ENCODE results near the gene STAB1. TPM values are rescaled to one million over a fixed set of nuclear protein-coding genes. Genes with fewer than 3 reads are reported as not detected.

STAB1 gene
- polyA plus RNA-seq, 3 donors: 3.8 to 535 (median 15.8) TPM

- Mint-ChIP-seq H3K27me3 (ENCODE audit: low read depth in 3 of 3) (peaks cover 0 to 3% (median 2%) of the 10 kb centered on the region in 3 donors), H3K9me3 (peaks cover 0 to 8% (median 3%) of the 10 kb centered on the region in 7 donors), H3K4me3 (peak within 1 kb of the TSS; percentile 90 to 92), H3K36me3 (peaks cover 26 to 32% of the 10 kb centered on the region in 2 donors), H3K4me1 (peaks cover 33% of the 10 kb centered on the region), H3K27ac (peak within 1 kb of the TSS; percentile 80 to 94 (median 92))
- intact Hi-C loops (cut with micrococcal nuclease): loop anchor here in 1 of 2 donors (5.0 kb wide), 1 partner anchor 82 kb away; the partner anchor contains the start of gene UQCC5
- WGBS (ENCODE audit: insufficient coverage): under 1% methylated on average over 86 of the region's 86 CpGs
- peaks cover 27 to 31% of the 10 kb centered on the region in 2 donors for H3K4me1 ChIP-seq (ENCODE audit: control insufficient read depth in 1 of 2, insufficient read depth in 2 of 2, low read length in 2 of 2)
- peak within 1 kb of the TSS; percentile 81 to 91 (median 89) for H3K4me3 ChIP-seq (replicated peaks in 1 of 3; ENCODE audit: low read depth in 2 of 3, low read length in 3 of 3)
- no peak for TF ChIP-seq CTCF (IDR thresholded peaks at IDR 0.05)
- peak within 1 kb of the TSS; percentile 85 for H3K9ac ChIP-seq (ENCODE audit: insufficient read depth, low read length, poor library complexity, severe bottlenecking)
- peak within 1 kb of the TSS; percentile 96 for H3K4me2 ChIP-seq (replicated peaks; ENCODE audit: extremely low read depth, low read length, poor library complexity, severe bottlenecking)
- H3K27ac ChIP-seq (ENCODE audit: low read depth in 1 of 2, low read length in 2 of 2): peak within 1 kb of the TSS; percentile 57 to 94
- H2AFZ ChIP-seq (ENCODE audit: insufficient read depth, low read depth, low read length, poor library complexity, severe bottlenecking): peak within 1 kb of the TSS; percentile 97
- peaks cover 16% of the 10 kb centered on the region for H4K20me1 ChIP-seq (ENCODE audit: insufficient read depth, low read length)
- peaks cover 18 to 29% of the 10 kb centered on the region in 2 donors for H3K36me3 ChIP-seq (replicated peaks in 1 of 2; ENCODE audit: control insufficient read depth in 1 of 2, insufficient read depth in 2 of 2, low read length in 2 of 2)
- DNase-seq: peak; percentile 80 to 83 (median 81)
- H3K27me3 ChIP-seq (ENCODE audit: control insufficient read depth in 2 of 2, insufficient read depth in 2 of 2, low read length in 2 of 2): no peaks in the 10 kb centered on the region
- H3K9me3 ChIP-seq (replicated peaks in 1 of 2; ENCODE audit: control insufficient read depth in 1 of 2, insufficient read depth in 1 of 2, low read length in 2 of 2): no peaks in the 10 kb centered on the region
- peaks cover 43% of the 10 kb centered on the region for H3K79me2 ChIP-seq (ENCODE audit: insufficient read depth, low read length)
Measured at GRCh38 chr3:52455283-52456168, 39.6 kb upstream of the STAB1 start, which contains the start of gene NISCH. NISCH (plus strand) TSS chr3:52455604; CDS start chr3:52455642, 38 bp downstream.

GRCh38 chr3:52456169-52456799 lies 38.9 kb upstream of the STAB1 start:
- Histone ChIP-seq H2AFZ (ENCODE audit: insufficient read depth, low read depth, low read length, poor library complexity, severe bottlenecking) (peak overlapping the region; percentile 97), H3K27ac (ENCODE audit: low read depth in 1 of 2, low read length in 2 of 2) (peak overlapping the region; percentile 39 to 94), H3K36me3 (replicated peaks in 1 of 2; ENCODE audit: control insufficient read depth in 1 of 2, insufficient read depth in 2 of 2, low read length in 2 of 2) (peaks cover 25 to 37% of the 10 kb centered on the region in 2 donors), H3K9me3 (replicated peaks in 1 of 2; ENCODE audit: control insufficient read depth in 1 of 2, insufficient read depth in 1 of 2, low read length in 2 of 2) (no peaks in the 10 kb centered on the region), H3K9ac (ENCODE audit: insufficient read depth, low read length, poor library complexity, severe bottlenecking) (peak overlapping the region; percentile 85), H4K20me1 (ENCODE audit: insufficient read depth, low read length) (peaks cover 16% of the 10 kb centered on the region), H3K4me2 (replicated peaks; ENCODE audit: extremely low read depth, low read length, poor library complexity, severe bottlenecking) (peak overlapping the region; percentile 96), H3K79me2 (ENCODE audit: insufficient read depth, low read length) (peaks cover 51% of the 10 kb centered on the region), H3K4me1 (ENCODE audit: control insufficient read depth in 1 of 2, insufficient read depth in 2 of 2, low read length in 2 of 2) (peaks cover 27 to 31% of the 10 kb centered on the region in 2 donors), H3K27me3 (ENCODE audit: control insufficient read depth in 2 of 2, insufficient read depth in 2 of 2, low read length in 2 of 2) (no peaks in the 10 kb centered on the region), H3K4me3 (replicated peaks in 1 of 3; ENCODE audit: low read depth in 2 of 3, low read length in 3 of 3) (peak overlapping the region; percentile 81 to 91 (median 89))
- intact Hi-C loops (cut with micrococcal nuclease): loop anchor here in 1 of 2 donors (5.0 kb wide), 1 partner anchor 81 kb away; the partner anchor contains the start of gene UQCC5
- 38% methylated on average over 4 of the region's 13 CpGs for WGBS (ENCODE audit: insufficient coverage)
- peak overlapping the region; percentile 90 to 92 for H3K4me3 Mint-ChIP-seq
- peak overlapping the region; percentile 47 to 93 (median 87) for H3K27ac Mint-ChIP-seq
- H3K9me3 Mint-ChIP-seq: peaks cover 0 to 2% (median 0%) of the 10 kb centered on the region in 7 donors
- no peak for TF ChIP-seq CTCF (IDR thresholded peaks at IDR 0.05)
- H3K4me1 Mint-ChIP-seq: peaks cover 33% of the 10 kb centered on the region
- peaks cover 33 to 36% of the 10 kb centered on the region in 2 donors for H3K36me3 Mint-ChIP-seq
- peaks cover 0 to 3% (median 2%) of the 10 kb centered on the region in 3 donors for H3K27me3 Mint-ChIP-seq (ENCODE audit: low read depth in 3 of 3)
- DNase-seq: no peak

All from CD14-positive monocyte (primary cell).